Neural progenitor cell (in vitro differentiated cells): ENCODE results near the gene DGCR6L.

Source experiments
- EZH2 ChIP-seq: fragments of 200-600 bp; sonication (generic); IDR thresholded peaks from 2 replicates; pipeline ENCODE4 v1.6.1; 2017; ENCODE audit warnings: antibody characterized with exemption, mild to moderate bottlenecking, moderate library complexity
- EZH2phosphoT487 ChIP-seq: fragments of 200-600 bp; sonication (generic); IDR thresholded peaks from 2 replicates; pipeline ENCODE4 v1.6.1; 2017; ENCODE audit warnings: antibody characterized with exemption
- TF ChIP-seq, protein P1 (sequence below): fragments of 200-600 bp; sonication (generic); IDR thresholded peaks from 2 replicates; pipeline ENCODE4 v1.5.1; 2017; ENCODE audit warnings: antibody characterized with exemption, mild to moderate bottlenecking

DNA sequence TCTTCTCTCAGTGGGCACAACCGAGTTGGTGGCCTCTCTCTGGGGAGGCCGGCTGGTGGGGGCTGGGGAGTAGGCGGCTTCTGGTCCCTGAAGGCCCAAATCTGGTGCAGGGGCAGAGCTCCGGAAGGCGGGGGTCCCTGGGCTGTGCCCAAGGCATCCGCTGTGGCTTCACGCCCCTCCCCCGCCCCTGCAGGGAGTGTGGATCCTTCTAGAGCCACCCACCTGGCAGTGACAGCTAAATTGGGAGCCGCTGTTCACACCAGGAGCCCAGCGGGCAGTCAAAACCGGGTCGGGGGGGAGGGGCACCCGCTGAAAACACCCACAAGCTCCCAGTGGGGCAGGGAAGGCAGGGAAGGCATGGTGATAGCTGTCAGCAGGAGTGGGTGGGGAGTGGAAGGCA is 47.2 kb downstream of the DGCR6L start:
- TF ChIP-seq, protein P1, sequence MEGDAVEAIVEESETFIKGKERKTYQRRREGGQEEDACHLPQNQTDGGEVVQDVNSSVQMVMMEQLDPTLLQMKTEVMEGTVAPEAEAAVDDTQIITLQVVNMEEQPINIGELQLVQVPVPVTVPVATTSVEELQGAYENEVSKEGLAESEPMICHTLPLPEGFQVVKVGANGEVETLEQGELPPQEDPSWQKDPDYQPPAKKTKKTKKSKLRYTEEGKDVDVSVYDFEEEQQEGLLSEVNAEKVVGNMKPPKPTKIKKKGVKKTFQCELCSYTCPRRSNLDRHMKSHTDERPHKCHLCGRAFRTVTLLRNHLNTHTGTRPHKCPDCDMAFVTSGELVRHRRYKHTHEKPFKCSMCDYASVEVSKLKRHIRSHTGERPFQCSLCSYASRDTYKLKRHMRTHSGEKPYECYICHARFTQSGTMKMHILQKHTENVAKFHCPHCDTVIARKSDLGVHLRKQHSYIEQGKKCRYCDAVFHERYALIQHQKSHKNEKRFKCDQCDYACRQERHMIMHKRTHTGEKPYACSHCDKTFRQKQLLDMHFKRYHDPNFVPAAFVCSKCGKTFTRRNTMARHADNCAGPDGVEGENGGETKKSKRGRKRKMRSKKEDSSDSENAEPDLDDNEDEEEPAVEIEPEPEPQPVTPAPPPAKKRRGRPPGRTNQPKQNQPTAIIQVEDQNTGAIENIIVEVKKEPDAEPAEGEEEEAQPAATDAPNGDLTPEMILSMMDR: no peak
- no peak for TF ChIP-seq EZH2phosphoT487
- TF ChIP-seq EZH2: no peak
